GM15510 (cell line): ENCODE measurements around the gene LDLRAD2.

Experiments
- POLR2A ChIP-seq: IDR thresholded peaks from 3 replicates; pipeline ENCODE4 v1.6.1; 2011; ENCODE audit warnings: borderline replicate concordance; ENCODE audit not compliant: insufficient read length; ENCODE audit errors: extremely low read depth

LDLRAD2 gene, protein sequence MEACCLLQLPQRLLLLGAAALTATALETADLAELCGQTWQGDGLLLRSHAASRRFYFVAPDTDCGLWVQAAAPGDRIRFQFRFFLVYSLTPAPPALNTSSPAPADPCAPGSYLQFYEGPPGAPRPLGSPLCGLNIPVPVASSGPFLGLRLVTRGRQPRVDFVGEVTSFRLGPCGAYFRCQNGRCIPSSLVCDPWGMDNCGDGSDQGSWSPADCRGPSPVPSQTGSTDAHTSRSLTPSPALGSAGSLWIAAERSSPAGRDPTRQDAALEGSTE

DNA sequence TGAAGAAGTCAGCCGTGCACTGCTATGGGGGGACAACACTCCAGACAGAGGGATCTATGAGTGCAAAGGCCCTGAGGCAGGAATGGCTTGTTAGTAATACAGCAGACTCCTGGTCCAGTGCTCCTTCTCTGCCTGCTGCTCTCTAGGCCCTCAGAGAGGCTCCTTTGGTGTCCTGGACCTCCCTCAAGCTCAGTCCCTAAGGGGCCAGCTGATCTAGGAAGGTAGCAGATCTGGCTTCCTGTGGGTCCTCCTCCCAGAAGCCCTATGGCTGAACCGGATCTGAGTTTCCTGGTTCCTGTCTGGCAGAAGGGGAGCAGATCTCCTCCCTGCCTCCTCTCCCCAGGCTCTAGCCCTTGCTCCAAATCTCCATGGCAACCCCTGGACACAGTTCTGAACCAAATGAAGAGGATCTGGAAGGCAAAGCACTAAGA lies at the start of gene LDLRAD2:
LDLRAD2 (plus strand) TSS at position 391 of the 431 bp plus-strand sequence. CDS start 187 bp downstream, outside the sequence.
- TF ChIP-seq POLR2A, result no peak

DNA sequence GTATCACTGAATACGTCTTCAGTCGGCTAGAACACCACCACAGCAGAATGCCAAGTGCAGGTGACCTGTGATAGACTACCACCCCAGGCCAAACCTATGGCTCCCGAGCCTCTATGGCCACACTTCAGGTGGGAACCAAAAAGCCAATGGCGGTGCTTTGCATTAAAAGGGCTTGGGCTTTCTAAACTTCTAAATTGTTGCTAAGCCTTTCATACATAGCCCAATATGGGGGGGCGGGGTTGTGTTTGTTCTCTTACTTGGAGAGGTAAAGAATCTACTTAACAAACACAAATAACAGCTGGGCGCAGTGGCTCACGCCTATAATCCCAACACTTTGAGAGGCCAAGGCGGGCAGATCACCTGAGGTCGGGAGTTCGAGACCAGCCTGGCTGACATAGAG lies 48.8 kb upstream of the LDLRAD2 start:
- TF ChIP-seq POLR2A, result no peak

DNA sequence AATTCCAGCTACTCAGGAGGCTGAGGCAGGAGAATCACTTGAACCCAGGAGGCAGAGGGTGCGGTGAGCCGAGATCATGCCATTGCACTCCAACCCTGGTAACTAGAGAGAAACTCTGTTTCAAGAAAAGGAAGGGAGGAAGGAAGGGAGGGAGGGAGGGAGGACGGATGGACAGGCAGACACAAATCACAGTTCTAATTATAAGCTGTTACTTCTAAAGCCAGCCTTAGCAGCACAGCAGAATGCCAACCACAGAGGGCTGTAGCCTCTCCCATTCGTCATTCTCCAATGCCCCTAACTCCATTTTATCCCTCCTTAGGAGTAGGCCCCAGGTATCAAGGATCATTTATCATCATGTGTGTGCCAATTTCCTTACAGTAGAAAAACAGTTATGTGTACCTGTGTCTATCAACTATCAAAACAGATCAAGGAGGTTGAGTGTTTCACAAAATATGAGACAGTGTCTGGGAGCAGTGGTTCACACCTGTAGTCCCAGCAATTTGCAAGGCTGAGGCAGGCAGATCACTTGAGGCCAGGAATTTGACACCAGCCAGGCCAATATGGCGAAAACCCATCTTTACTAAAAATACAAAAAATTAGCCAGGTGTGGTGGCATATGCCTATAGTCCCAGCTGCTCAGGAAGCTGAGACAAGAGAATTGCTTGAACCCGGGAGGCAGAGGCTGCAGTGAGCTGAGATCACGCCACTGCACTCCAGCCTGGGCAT lies 48.2 kb upstream of the LDLRAD2 start:
- TF ChIP-seq POLR2A, result no peak

DNA sequence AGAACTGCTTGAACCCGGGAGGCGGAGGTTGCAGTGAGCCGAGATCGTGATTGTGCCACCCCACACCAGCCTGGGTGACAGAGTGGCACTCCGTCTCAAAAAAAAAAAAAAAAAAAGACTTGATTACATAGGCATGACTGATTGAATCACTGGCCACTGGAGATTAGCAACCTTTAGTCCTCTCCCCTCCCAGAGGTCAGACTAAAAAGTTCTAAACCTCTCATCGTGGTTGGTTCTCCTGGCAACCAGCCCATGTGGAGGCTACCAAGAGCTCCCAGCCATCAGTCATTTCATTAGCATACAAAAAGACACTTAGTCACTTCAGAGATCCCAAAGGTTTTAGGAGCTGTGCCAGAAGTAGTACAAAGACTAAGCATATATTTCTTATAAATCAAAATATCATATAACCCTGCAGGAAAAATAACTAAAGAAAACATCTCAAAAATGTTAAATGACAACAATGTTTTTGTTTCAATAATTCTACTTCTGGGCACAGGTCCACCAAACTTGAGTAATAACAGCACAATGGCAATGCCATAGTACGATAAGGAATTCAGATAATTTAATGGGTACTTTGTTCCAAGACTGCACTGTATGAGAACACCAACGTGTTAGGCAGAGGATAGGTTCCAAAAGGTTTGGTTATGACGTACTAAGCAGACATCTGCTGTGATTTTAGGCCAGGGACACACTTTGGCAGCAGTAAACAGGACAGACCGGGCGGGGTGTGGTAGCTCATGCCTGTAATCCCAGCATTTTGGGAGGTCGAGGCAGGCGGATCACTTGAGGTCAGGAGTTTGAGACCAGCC lies 47.2 kb upstream of the LDLRAD2 start:
- no peak for TF ChIP-seq POLR2A

DNA sequence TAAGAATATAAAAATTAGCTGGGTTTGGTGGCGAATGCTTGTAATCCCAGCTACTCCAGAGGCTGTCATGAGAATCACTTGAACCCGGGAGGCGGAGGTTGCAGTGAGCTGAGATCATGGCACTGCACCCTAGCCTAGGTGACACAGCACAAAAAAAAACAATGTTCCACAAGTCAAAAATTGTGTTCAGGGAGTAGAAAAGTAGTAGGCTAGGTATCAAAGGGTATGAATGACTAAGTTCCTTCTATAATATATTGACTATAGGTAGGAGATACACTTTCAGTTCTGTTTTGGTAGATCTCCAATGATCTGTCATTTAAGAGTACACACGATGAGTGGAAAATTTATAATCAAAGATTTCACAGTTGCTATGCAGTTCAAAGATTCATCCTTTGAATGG lies 45.9 kb upstream of the LDLRAD2 start:
- TF ChIP-seq POLR2A, result no peak

DNA sequence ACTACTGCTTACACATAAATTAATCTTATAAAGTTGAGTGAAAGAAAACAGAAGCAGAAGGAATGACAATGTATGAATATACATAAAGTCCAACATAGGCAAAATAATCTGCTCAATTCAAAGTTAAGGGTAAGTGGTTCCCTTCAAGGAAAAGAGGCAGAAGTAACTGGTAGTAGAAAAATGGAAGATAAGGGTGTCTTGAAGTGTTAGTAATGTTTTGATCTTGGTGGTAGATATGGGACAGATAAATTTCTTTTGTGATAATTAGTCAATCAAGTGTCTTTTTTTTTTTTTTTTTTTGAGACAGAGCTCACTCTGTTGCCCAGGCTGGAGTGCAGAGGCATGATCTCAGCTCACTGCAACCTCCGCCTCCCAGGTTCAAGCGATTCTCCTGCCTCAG lies 41.9 kb upstream of the LDLRAD2 start:
- TF ChIP-seq POLR2A, result no peak

DNA sequence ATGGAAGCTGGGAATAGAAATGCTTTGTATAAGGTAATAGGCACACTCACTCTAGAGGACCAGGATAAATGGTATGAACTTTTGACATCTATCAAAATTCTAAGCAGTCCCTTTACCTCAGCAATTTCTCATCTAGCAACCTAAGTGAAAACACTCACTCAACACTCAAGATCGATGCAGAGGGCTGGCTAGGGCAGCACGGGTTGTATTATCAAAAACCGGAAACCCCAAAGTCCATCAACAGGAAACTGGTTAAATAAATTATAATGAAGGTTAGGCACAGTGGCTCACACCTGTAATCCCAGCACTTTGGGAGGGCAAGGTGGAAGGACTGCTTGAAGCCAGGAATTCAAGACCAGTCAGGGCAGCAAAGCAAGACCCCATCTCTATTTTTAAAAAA lies 38.5 kb upstream of the LDLRAD2 start:
- TF ChIP-seq POLR2A, result no peak

DNA sequence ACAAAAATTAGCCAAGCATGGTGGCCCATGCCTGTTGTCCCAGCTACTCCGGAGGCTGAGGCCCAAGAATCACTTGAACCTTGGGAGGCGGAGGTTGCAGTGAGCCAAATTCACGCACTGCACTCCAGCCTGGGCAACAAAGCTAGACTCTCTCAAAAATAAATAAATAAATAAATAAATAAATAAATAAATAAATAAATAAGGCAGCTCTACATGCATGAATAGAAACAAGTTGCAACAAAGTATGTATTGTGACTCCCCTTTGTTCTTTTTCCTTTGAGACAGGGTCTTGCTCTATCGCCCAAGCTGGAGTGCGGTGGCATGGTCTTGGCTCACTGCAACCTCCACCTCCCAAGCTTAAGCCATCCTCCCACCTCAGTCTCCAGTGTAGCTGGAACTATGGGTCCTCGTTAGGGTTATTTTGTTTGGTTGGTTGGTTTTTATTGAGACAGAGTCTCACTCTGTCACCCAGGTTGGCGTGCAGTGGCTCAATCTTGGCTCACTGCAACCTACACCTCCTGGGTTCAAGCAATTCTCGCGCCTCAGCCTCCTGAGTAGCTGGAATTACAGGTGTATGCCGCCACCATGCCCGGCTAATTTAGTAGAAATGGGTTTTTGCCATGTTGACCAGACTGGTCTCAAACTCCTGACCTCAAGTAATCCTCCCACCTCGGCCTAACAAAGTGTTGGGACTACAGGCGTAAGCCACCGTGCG lies 37.1 kb upstream of the LDLRAD2 start:
- no peak for TF ChIP-seq POLR2A

DNA sequence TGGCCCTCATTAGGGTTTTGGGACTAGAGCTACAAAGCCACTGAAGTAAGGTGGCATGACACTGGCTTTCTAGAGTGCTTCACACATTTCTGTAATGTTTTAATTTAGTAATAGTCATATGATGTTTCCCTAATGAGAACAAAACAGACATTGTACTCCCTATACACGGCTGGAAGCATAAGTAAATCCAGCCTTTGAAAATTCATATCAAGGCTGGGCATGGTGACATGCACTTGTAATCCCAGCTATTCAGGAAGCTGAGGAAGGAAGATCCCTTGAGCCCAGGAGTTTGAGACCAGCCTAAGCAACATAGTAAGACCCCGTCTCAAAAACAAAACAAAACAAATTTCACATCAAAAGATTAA lies 36.5 kb upstream of the LDLRAD2 start:
- TF ChIP-seq POLR2A, result no peak

DNA sequence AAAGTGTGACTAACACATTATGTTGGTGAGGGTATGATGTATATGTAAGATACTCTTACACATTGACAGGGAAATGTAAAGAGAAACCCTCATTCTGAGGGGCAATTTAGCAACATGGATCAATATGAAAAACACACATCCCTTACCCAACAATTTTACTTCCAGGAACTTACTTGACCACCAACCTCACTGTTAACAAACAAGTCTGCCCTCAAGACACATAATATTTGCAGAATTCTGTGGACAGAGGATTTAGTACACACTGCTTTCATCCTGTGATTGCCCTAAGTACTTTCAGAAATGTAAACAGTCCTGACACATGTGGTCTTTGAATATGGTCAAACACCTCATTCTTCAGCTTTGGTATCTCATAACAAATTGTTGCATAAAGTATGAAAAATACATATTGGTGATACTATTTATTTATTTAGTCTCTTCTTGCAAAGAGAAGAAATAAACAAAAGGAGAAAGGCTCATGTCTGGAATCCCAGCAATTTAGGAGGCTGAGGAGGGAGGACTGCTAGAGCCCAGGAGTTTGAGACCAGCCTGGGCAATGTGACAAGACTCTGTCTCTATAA lies 36.0 kb upstream of the LDLRAD2 start:
- no peak for TF ChIP-seq POLR2A

DNA sequence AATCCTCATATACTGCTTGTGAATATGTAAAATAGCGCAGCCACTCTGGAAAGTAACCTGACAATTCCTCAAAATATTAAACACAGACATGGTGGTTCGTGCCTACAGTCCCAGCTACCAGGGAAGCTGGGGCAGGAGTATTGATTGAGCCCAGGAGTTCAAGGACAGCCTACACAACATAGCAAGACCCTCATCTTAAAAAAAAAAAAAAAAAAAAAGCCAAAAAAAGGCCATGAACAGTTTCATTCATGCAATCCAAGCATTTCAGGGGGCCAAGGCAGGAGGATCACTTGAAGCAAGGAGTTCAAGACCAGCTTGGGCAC lies 33.7 kb upstream of the LDLRAD2 start:
- TF ChIP-seq POLR2A, result no peak

DNA sequence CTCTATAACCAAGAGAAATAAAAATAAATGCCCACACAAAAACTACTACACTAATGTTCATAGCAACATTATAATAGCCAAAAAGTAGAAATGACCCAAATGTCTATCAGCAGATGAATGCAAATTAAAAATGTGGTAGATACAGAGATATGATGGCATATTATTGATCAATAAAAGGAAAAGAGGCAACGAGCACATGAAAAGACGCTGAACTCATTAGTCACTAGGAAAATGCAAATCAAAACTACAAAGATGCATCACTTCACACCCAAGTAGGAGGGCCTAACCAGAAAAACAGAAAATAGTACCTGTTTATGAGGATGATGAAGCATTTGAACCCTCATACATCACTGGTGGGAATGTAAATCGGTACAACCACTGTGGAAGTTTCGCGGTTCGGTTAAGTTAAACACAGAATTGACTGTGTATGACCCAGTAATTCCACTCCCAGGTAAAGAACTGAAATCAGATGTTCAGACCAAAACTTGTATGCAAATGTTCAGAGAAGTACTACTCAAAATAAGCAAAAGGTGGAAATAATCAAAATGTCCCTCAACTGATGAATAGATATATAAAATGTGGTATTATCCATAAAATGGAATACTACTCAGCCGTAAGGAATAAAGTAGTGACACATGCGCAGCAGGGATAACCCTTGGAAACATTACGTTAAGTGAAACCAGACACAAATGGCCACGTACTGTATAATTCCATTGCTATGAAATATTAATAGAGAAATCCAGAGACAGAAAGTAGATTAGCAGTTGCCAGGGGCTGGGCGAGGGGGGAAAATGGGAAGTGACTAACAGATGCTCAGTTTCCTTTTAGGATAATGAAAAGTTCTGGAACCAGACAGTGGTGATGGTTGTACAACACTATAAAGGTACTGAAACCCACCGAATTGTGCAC lies 32.2 kb upstream of the LDLRAD2 start:
- TF ChIP-seq POLR2A, result no peak

DNA sequence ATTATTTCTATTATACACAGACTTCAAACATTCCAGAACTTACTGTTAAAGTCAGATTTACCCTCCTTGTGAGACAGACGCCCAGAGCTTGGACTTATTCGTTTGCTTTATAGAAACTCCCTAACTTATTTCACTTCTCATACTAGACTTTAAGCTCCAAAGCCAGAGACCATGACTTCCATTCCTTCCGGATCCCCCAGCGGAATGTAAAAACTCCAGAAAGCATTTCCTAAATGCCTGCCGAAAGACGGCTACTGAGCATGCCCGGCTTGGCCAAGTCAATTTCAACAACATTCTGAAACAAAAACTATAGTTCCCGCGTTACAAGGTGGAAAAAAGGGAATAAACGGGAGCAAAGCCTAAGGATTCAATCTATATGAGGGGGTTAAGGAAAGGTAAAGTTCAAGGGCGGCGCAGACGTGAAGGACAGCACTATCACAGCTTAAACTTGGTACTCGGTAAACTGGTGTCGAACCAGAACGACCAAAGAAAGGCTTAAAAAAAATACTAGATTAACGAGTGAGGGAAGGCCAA lies 30.2 kb upstream of the LDLRAD2 start:
- no peak for TF ChIP-seq POLR2A
